Prostate gland (tissue), 2 donors: ENCODE measurements around the gene ITGA1.

Source experiments
- CTCF ChIP-seq, 4 experiments: fragments of 200-600 bp in 2 of 4; fragments of 450-650 bp in 2 of 4; sonication (generic) in 2 of 4; IDR thresholded peaks; 1 replicate in 3 of 4; 2 replicates in 1 of 4; pipeline ENCODE4 v1.5.1; 2016 to 2019; ENCODE audit warnings: antibody characterized with exemption in 4 of 4, mild to moderate bottlenecking in 2 of 4, moderate library complexity in 2 of 4
- POLR2AphosphoS5 ChIP-seq: sonication (generic); formaldehyde crosslinking; IDR thresholded peaks from one replicate; pipeline ENCODE4 v1.6.1; 2017; ENCODE audit warnings: antibody characterized with exemption

- TF ChIP-seq CTCF (IDR thresholded peaks at IDR 0.05): no peak
- no peak for TF ChIP-seq POLR2AphosphoS5
Measured at GRCh38 chr5:52988335-52989024, 200.8 kb downstream of the ITGA1 start.
